ENCODE measurements around the gene AIPL1. TPM values are rescaled to one million over a fixed set of nuclear protein-coding genes. Genes with fewer than 3 reads are reported as not detected.

The AIPL1 gene
- total RNA-seq, 3 donors from 2014 or later: not detected

- Histone ChIP-seq H3K4me1 (no peaks in the 10 kb centered on the region), H3K27me3 (no peaks in the 10 kb centered on the region), H3K4me3 (no peak overlapping the region), H3K36me3 (no peaks in the 10 kb centered on the region), H3K27ac (no peak overlapping the region), H3K9me3 (no peaks in the 10 kb centered on the region)
- no peak for DNase-seq (ENCODE audit: low spot score in 2 of 2)
- TF ChIP-seq POLR2A (IDR thresholded peaks at IDR 0.05): no peak
- no peak for TF ChIP-seq CTCF (IDR thresholded peaks at IDR 0.05)
- TF ChIP-seq POLR2AphosphoS5 (IDR thresholded peaks at IDR 0.05): no peak
- intact Hi-C loops (cut with DNase I; ENCODE audit: low total_unique reads): no loop called here
These were observed 14.4 kb upstream of the AIPL1 start for GRCh38 chr17:6449307-6449706.

- no peak for DNase-seq (ENCODE audit: low spot score in 2 of 2)
- Histone ChIP-seq H3K4me3 (no peak overlapping the region), H3K27ac (no peak overlapping the region), H3K36me3 (no peaks in the 10 kb centered on the region), H3K9me3 (no peaks in the 10 kb centered on the region), H3K4me1 (no peaks in the 10 kb centered on the region), H3K27me3 (no peaks in the 10 kb centered on the region)
- intact Hi-C loops (cut with DNase I; ENCODE audit: low total_unique reads): no loop called here
- TF ChIP-seq POLR2AphosphoS5 (IDR thresholded peaks at IDR 0.05): no peak
- no peak for TF ChIP-seq POLR2A (IDR thresholded peaks at IDR 0.05)
- no peak for TF ChIP-seq CTCF (IDR thresholded peaks at IDR 0.05)
These were observed 13.6 kb upstream of the AIPL1 start for GRCh38 chr17:6448473-6448872.

GRCh38 chr17:6446516-6447100 is 11.7 kb upstream of the AIPL1 start:
- intact Hi-C loops (cut with DNase I; ENCODE audit: low total_unique reads): no loop called here
- Histone ChIP-seq H3K9me3 (no peaks in the 10 kb centered on the region), H3K4me1 (no peaks in the 10 kb centered on the region), H3K27me3 (no peaks in the 10 kb centered on the region), H3K36me3 (no peaks in the 10 kb centered on the region), H3K27ac (no peak overlapping the region), H3K4me3 (no peak overlapping the region)
- TF ChIP-seq CTCF (IDR thresholded peaks at IDR 0.05) (no peak), POLR2AphosphoS5 (IDR thresholded peaks at IDR 0.05) (no peak), POLR2A (IDR thresholded peaks at IDR 0.05) (no peak)
- DNase-seq (ENCODE audit: low spot score in 2 of 2): no peak

GRCh38 chr17:6444571-6445335 is 9.8 kb upstream of the AIPL1 start:
- TF ChIP-seq POLR2AphosphoS5 (IDR thresholded peaks at IDR 0.05): no peak
- TF ChIP-seq CTCF (IDR thresholded peaks at IDR 0.05): no peak
- TF ChIP-seq POLR2A (IDR thresholded peaks at IDR 0.05): no peak
- Histone ChIP-seq H3K27ac (no peak overlapping the region), H3K4me3 (peak overlapping the region; percentile 45 to 67 (median 66)), H3K9me3 (no peaks in the 10 kb centered on the region), H3K36me3 (no peaks in the 10 kb centered on the region), H3K27me3 (no peaks in the 10 kb centered on the region), H3K4me1 (no peaks in the 10 kb centered on the region)
- intact Hi-C loops (cut with DNase I; ENCODE audit: low total_unique reads): no loop called here
- no peak for DNase-seq (ENCODE audit: low spot score in 2 of 2)
